B cell (primary cell): ENCODE results near the gene CBX7. TPM values are rescaled to one million over a fixed set of nuclear protein-coding genes. Genes with fewer than 3 reads are reported as not detected.

Experiments used
- ATAC-seq: fragments of 200-7000 bp; cut with Tn5 transposase; one replicate; pipeline ENCODE4 v1.10.0; 2021; ENCODE audit warnings: low read depth, mild to moderate bottlenecking, moderate number of reproducible peaks, moderate library complexity
- CTCF ChIA-PET: fragments of 350-600 bp; sonication (Branson Sonifier 250); formaldehyde crosslinking; loops from one replicate; lab custom pipeline; 2021; ENCODE audit warnings: antibody characterized with exemption, inconsistent platforms; lab: Charles Lee
- POLR2A ChIA-PET: fragments of 350-600 bp; sonication (Branson Sonifier 250); formaldehyde crosslinking; loops from one replicate; lab custom pipeline; 2021; ENCODE audit warnings: antibody characterized with exemption; lab: Charles Lee
- DNase-seq: peaks from one replicate; pipeline ENCODE4 v3.0.0; 2013
- H2AFZ ChIP-seq: 2 replicates; pipeline ENCODE4 v1.6.1; 2012; ENCODE audit warnings: mild to moderate bottlenecking, low read depth, low read length; ENCODE audit not compliant: insufficient read depth, poor library complexity, severe bottlenecking
- H3K27ac ChIP-seq, 2 donors: 1 replicate in 1 of 2; 2 replicates in 1 of 2; pipeline ENCODE4 v1.5.1; 2012 to 2013; ENCODE audit warnings: low read length in 2 of 2, mild to moderate bottlenecking in 2 of 2, moderate library complexity in 1 of 2
- H3K27me3 ChIP-seq, 4 experiments: fragments of 200-600 bp in 1 of 4; sonication (generic) in 1 of 4; replicated peaks in 1 of 4; 1 replicate in 2 of 4; 2 replicates in 2 of 4; pipeline versions ENCODE4 v1.6.1 to v1.7.0; 2013 to 2016; ENCODE audit warnings: low read length in 3 of 4, mild to moderate bottlenecking in 2 of 4, mixed read lengths in 1 of 4, moderate library complexity in 1 of 4; ENCODE audit not compliant: insufficient read depth in 4 of 4, control insufficient read depth in 3 of 4; ENCODE audit errors: control extremely low read depth in 1 of 4
- H3K36me3 ChIP-seq, 2 experiments: replicated peaks in 1 of 2; 1 replicate in 1 of 2; 2 replicates in 1 of 2; pipeline versions ENCODE4 v1.6.1 to v1.7.1; 2013; ENCODE audit warnings: low read length in 1 of 2; ENCODE audit not compliant: insufficient read depth in 2 of 2, control insufficient read depth in 1 of 2; ENCODE audit errors: control extremely low read depth in 1 of 2, extremely low read depth in 1 of 2
- H3K4me1 ChIP-seq, 2 donors: fragments of 200-600 bp in 1 of 2; sonication (generic) in 1 of 2; 1 replicate in 1 of 2; 2 replicates in 1 of 2; pipeline versions ENCODE4 v1.5.1 to v1.6.1; 2013 to 2017; ENCODE audit warnings: low read length in 2 of 2; ENCODE audit not compliant: control insufficient read depth in 2 of 2, insufficient read depth in 2 of 2
- H3K4me2 ChIP-seq: replicated peaks from 2 replicates; pipeline ENCODE3; 2012; ENCODE audit warnings: mild to moderate bottlenecking, low read depth, low read length; ENCODE audit not compliant: poor library complexity, severe bottlenecking
- H3K4me3 ChIP-seq, 5 experiments: fragments of 200-600 bp in 1 of 5; sonication (generic) in 1 of 5; 1 replicate in 3 of 5; 2 replicates in 2 of 5; pipeline versions ENCODE4 v1.5.1 to v1.7.0; 2011 to 2016; ENCODE audit warnings: low read length in 4 of 5, mild to moderate bottlenecking in 4 of 5, low read depth in 2 of 5, control low read depth in 1 of 5, moderate library complexity in 1 of 5; ENCODE audit not compliant: insufficient read depth in 1 of 5; ENCODE audit errors: control extremely low read depth in 1 of 5, extremely low read depth in 1 of 5
- H3K79me2 ChIP-seq: fragments of 200-600 bp; sonication (generic); one replicate; pipeline ENCODE4 v1.6.0; 2016; ENCODE audit warnings: low read length; ENCODE audit not compliant: control insufficient read depth, insufficient read depth
- H3K9ac ChIP-seq: fragments of 200-600 bp; sonication (generic); 2 replicates; pipeline ENCODE4 v1.6.1; 2017; ENCODE audit warnings: mild to moderate bottlenecking, low read length, moderate library complexity
- H3K9me3 ChIP-seq, 3 donors: one replicate each; pipeline versions ENCODE4 v1.6.1 to v1.7.1; 2013; ENCODE audit warnings: low read length in 2 of 3; ENCODE audit not compliant: control insufficient read depth in 2 of 3, insufficient read depth in 1 of 3; ENCODE audit errors: control extremely low read depth in 1 of 3
- H4K20me1 ChIP-seq: 2 replicates; pipeline ENCODE4 v1.6.0; 2012; ENCODE audit warnings: mild to moderate bottlenecking, low read length; ENCODE audit not compliant: insufficient read depth, control insufficient read depth, poor library complexity, severe bottlenecking
- H3K27ac Mint-ChIP-seq: one replicate; pipeline ENCODE4 v1.8.0; 2021; ENCODE audit warnings: mixed read lengths
- H3K27me3 Mint-ChIP-seq: one replicate; pipeline ENCODE4 v1.8.0; 2021; ENCODE audit warnings: mixed read lengths
- H3K4me1 Mint-ChIP-seq: one replicate; pipeline ENCODE4 v1.8.0; 2021; ENCODE audit warnings: mixed read lengths
- H3K4me3 Mint-ChIP-seq: one replicate; pipeline ENCODE4 v1.8.0; 2021; ENCODE audit warnings: mixed read lengths
- H3K9me3 Mint-ChIP-seq: one replicate; pipeline ENCODE4 v1.8.0; 2022; ENCODE audit warnings: mixed read lengths; ENCODE audit not compliant: insufficient read depth
- CTCF ChIP-seq: fragments of 200-600 bp; IDR thresholded peaks from one replicate; pipeline ENCODE4 v1.8.0; 2022; ENCODE audit warnings: antibody characterized with exemption, mild to moderate bottlenecking
- EZH2 ChIP-seq: IDR thresholded peaks from 2 replicates; pipeline ENCODE4 v1.6.1; 2012; ENCODE audit warnings: borderline replicate concordance, low read depth, mild to moderate bottlenecking, moderate library complexity, low read length; ENCODE audit not compliant: insufficient read depth, poor library complexity, severe bottlenecking
- WGBS: methylation state at CpG from one replicate; pipeline ENCODE4 v1.1.5; 2013; ENCODE audit warnings: missing lambda C conversion rate; ENCODE audit not compliant: insufficient coverage; 5-methylcytosine and 5-hydroxymethylcytosine counted together
- intact Hi-C: fragments of 100-400 bp; cut with micrococcal nuclease; formaldehyde crosslinking; loops from one replicate; pipeline ENCODE4 v1.10.0; 2022
- polyA plus RNA-seq: library from polyadenylated mRNA; depleted of rRNA; stranded (reverse); fragments of >200 nt; gene quantifications from 2 replicates; pipeline ENCODE4 v1.2.3, GENCODE V29; 2012
- total RNA-seq, 2 donors: library from RNA; stranded (reverse); fragments of 120-200 nt in 1 of 2; gene quantifications; 1 replicate in 1 of 2; 2 replicates in 1 of 2; pipeline versions ENCODE4 v1.2.3 to v1.2.4, GENCODE V29; 2013 to 2022

The CBX7 gene
- total and polyA plus RNA-seq, 2 donors (not counting 1 experiment from before 2014, with no cell fraction given), result 83.6 to 141 TPM

- peak overlapping the region; percentile 12 for H2AFZ ChIP-seq
- peak overlapping the region; percentile 46 for H3K4me2 ChIP-seq
- H3K36me3 ChIP-seq, result no peaks in the 10 kb centered on the region
- H3K4me3 ChIP-seq, result no peak overlapping the region
- ChIA-PET POLR2A (interaction anchor here (0.6 to 1.0 kb wide), 2 partner anchors 51 to 68 kb away, joined by 3 to 9 read pairs; no protein-coding TSS in a partner anchor), CTCF (interaction anchor here (0.6 to 10.3 kb wide), 15 partner anchors 8 to 1313 kb away, joined by 3 to 150 read pairs (median 5); partner anchors contain the start of genes APOBEC3C and CBX6)
- TF ChIP-seq CTCF (peak; percentile 78), EZH2 (no peak)
- Mint-ChIP-seq H3K27me3 (no peaks in the 10 kb centered on the region), H3K4me1 (peaks cover 46% of the 10 kb centered on the region), H3K9me3 (no peaks in the 10 kb centered on the region), H3K4me3 (peak overlapping the region; percentile 61), H3K27ac (peak overlapping the region; percentile 68)
- ATAC-seq (peak; percentile 56), DNase-seq (peak; percentile 83)
- peak overlapping the region; percentile 1 for H3K9ac ChIP-seq
- no peaks in the 10 kb centered on the region for H3K27me3 ChIP-seq
- peaks cover 3% of the 10 kb centered on the region for H3K79me2 ChIP-seq
- no peaks in the 10 kb centered on the region for H3K9me3 ChIP-seq
- H4K20me1 ChIP-seq, result no peaks in the 10 kb centered on the region
- peaks cover 40 to 43% of the 10 kb centered on the region in 2 donors for H3K4me1 ChIP-seq
- H3K27ac ChIP-seq, result peak overlapping the region; percentile 1 to 11
- intact Hi-C loops, result loop anchor here (1.0 to 2.0 kb wide), 3 partner anchors 51 to 114 kb away; no protein-coding TSS in a partner anchor
- 46% methylated on average over 4 of the region's 14 CpGs for WGBS
These were observed 34.8 kb downstream of the CBX7 start for GRCh38 chr22:39117585-39118191.
